SK-N-MC (cell line): ENCODE measurements around the gene RERG.
A peak's percentile ranks its signal among the peaks of the same experiment; 100 is the strongest.

Experiments
- DNase-seq: peaks from one replicate; pipeline ENCODE4 v3.0.0-alpha.2; 2011; ENCODE audit warnings: low read depth, low spot score
- H3K27ac ChIP-seq: fragments of 200-600 bp; sonication (generic); 2 replicates; pipeline ENCODE4 v1.5.1; 2016; ENCODE audit warnings: mixed run types
- H3K36me3 ChIP-seq: fragments of 200-600 bp; sonication (generic); 2 replicates; pipeline ENCODE4 v1.6.1; 2017; ENCODE audit warnings: antibody characterized with exemption, low read length, mixed read lengths; ENCODE audit not compliant: insufficient read depth
- H3K4me3 ChIP-seq: fragments of 200-600 bp; sonication (generic); 2 replicates; pipeline ENCODE4 v1.5.1; 2016
- H3K9ac ChIP-seq: fragments of 200-600 bp; sonication (generic); 2 replicates; pipeline ENCODE4 v1.8.0; 2017; ENCODE audit warnings: mixed run types, mixed read lengths; ENCODE audit not compliant: insufficient read length
- H3K9me3 ChIP-seq: fragments of 200-600 bp; sonication (generic); 2 replicates; pipeline ENCODE4 v1.6.1; 2017; ENCODE audit warnings: low read depth, mild to moderate bottlenecking, antibody characterized with exemption, low read length, moderate library complexity, mixed read lengths
- EZH2 ChIP-seq: fragments of 200-600 bp; sonication (generic); IDR thresholded peaks from one replicate; pipeline ENCODE4 v1.6.1; 2017; ENCODE audit warnings: antibody characterized with exemption
- FOXP2 ChIP-seq: optimal IDR thresholded peaks from 2 replicates; pipeline ENCODE3; 2011; ENCODE audit warnings: mild to moderate bottlenecking, moderate library complexity; ENCODE audit not compliant: insufficient read depth; ENCODE audit errors: extremely low read length, control extremely low read depth
- POLR2AphosphoS5 ChIP-seq: IDR thresholded peaks from 2 replicates; pipeline ENCODE4 v1.6.1; 2012; ENCODE audit warnings: mild to moderate bottlenecking, low read depth, low read length, borderline replicate concordance

Gene RERG

GRCh38 chr12:15151161-15152091 lies 69.8 kb downstream of the RERG start:
- H3K36me3 ChIP-seq, result no peaks in the 10 kb centered on the region
- DNase-seq, result no peak

GRCh38 chr12:15146585-15146984 lies 74.6 kb downstream of the RERG start:
- H3K9ac ChIP-seq, result no peak overlapping the region
- H3K27ac ChIP-seq, result no peak overlapping the region
- no peaks in the 10 kb centered on the region for H3K9me3 ChIP-seq
- H3K4me3 ChIP-seq, result no peak overlapping the region
- no peak for DNase-seq
- TF ChIP-seq POLR2AphosphoS5, result no peak
- TF ChIP-seq EZH2, result no peak
- H3K36me3 ChIP-seq, result no peaks in the 10 kb centered on the region

More at GRCh38 chr12:15151161-15152091, 69.8 kb downstream of the RERG start:
- H3K27ac ChIP-seq, result no peak overlapping the region
- no peak overlapping the region for H3K4me3 ChIP-seq
- no peaks in the 10 kb centered on the region for H3K9me3 ChIP-seq
- TF ChIP-seq POLR2AphosphoS5, result no peak
- TF ChIP-seq EZH2, result no peak
- no peak for TF ChIP-seq FOXP2
- H3K9ac ChIP-seq, result no peak overlapping the region

GRCh38 chr12:15143467-15143866 lies 77.8 kb downstream of the RERG start:
- Histone ChIP-seq H3K9me3 (no peaks in the 10 kb centered on the region), H3K4me3 (no peak overlapping the region), H3K27ac (no peak overlapping the region), H3K36me3 (no peaks in the 10 kb centered on the region), H3K9ac (no peak overlapping the region)
- TF ChIP-seq EZH2 (no peak), POLR2AphosphoS5 (no peak), FOXP2 (no peak)
- DNase-seq, result no peak

- Histone ChIP-seq H3K9me3 (no peaks in the 10 kb centered on the region), H3K4me3 (no peak overlapping the region), H3K27ac (no peak overlapping the region), H3K9ac (no peak overlapping the region), H3K36me3 (no peaks in the 10 kb centered on the region)
- DNase-seq, result no peak
- TF ChIP-seq FOXP2 (no peak), POLR2AphosphoS5 (no peak), EZH2 (no peak)
Measured at GRCh38 chr12:15142711-15143110, 78.5 kb downstream of the RERG start.

- TF ChIP-seq FOXP2 (no peak), EZH2 (no peak), POLR2AphosphoS5 (no peak)
Measured at GRCh38 chr12:15131431-15131830, 89.8 kb downstream of the RERG start.

GRCh38 chr12:15130541-15130940 lies 90.7 kb downstream of the RERG start:
- no peak for DNase-seq
- Histone ChIP-seq H3K36me3 (no peaks in the 10 kb centered on the region), H3K4me3 (peak overlapping the region; percentile 42), H3K9ac (no peak overlapping the region), H3K27ac (peak overlapping the region; percentile 61), H3K9me3 (no peaks in the 10 kb centered on the region)
- no peak for TF ChIP-seq EZH2
- TF ChIP-seq POLR2AphosphoS5, result no peak
- TF ChIP-seq FOXP2, result no peak

More at GRCh38 chr12:15131431-15131830, 89.8 kb downstream of the RERG start:
- no peak overlapping the region for H3K4me3 ChIP-seq
- no peak overlapping the region for H3K9ac ChIP-seq
- H3K9me3 ChIP-seq, result no peaks in the 10 kb centered on the region
- no peak overlapping the region for H3K27ac ChIP-seq
- no peaks in the 10 kb centered on the region for H3K36me3 ChIP-seq
- no peak for DNase-seq

GRCh38 chr12:15123401-15123800 lies 97.8 kb downstream of the RERG start:
- H3K36me3 ChIP-seq, result no peaks in the 10 kb centered on the region
- H3K9ac ChIP-seq, result no peak overlapping the region
- no peak overlapping the region for H3K4me3 ChIP-seq
- no peak overlapping the region for H3K27ac ChIP-seq
- no peak for TF ChIP-seq POLR2AphosphoS5
- no peak for DNase-seq
- H3K9me3 ChIP-seq, result no peaks in the 10 kb centered on the region

- no peak overlapping the region for H3K4me3 ChIP-seq
- H3K9me3 ChIP-seq, result no peaks in the 10 kb centered on the region
- no peak overlapping the region for H3K9ac ChIP-seq
- no peak for DNase-seq
- no peak for TF ChIP-seq EZH2
- TF ChIP-seq POLR2AphosphoS5, result no peak
- no peak for TF ChIP-seq FOXP2
- no peak overlapping the region for H3K27ac ChIP-seq
- no peaks in the 10 kb centered on the region for H3K36me3 ChIP-seq
Measured at GRCh38 chr12:15122344-15122743, 98.9 kb downstream of the RERG start.

- TF ChIP-seq FOXP2 (no peak), EZH2 (no peak), POLR2AphosphoS5 (no peak)
Measured at GRCh38 chr12:15118955-15119354, 102.3 kb downstream of the RERG start.

More at GRCh38 chr12:15118955-15119354, 102.3 kb downstream of the RERG start:
- H3K36me3 ChIP-seq, result no peaks in the 10 kb centered on the region
- no peak overlapping the region for H3K9ac ChIP-seq
- no peak overlapping the region for H3K4me3 ChIP-seq
- no peak overlapping the region for H3K27ac ChIP-seq
- DNase-seq, result no peak
- no peaks in the 10 kb centered on the region for H3K9me3 ChIP-seq
